ENCODE results near the gene AIG1.
"Not testable (repeated sequence)": the region's sequence is repeated elsewhere in the genome, so short reads cannot be mapped to it uniquely, and the experiment has no call there.

- not testable (repeated sequence) for TF ChIP-seq CTCF (IDR thresholded peaks at IDR 0.05; ENCODE audit: insufficient read depth, low read depth, low read length); EZH2 (IDR thresholded peaks at IDR 0.05; ENCODE audit: insufficient read depth, low read length)
These were observed 16.3 kb upstream of the AIG1 start for GRCh38 chr6:143044345-143044744.
